ENCODE measurements around the gene GLT8D2. TPM values are rescaled to one million over a fixed set of nuclear protein-coding genes. Genes with fewer than 3 reads are reported as not detected.

Gene GLT8D2
- total RNA-seq, 1 donor from 2014 or later: 0.46 TPM

DNA sequence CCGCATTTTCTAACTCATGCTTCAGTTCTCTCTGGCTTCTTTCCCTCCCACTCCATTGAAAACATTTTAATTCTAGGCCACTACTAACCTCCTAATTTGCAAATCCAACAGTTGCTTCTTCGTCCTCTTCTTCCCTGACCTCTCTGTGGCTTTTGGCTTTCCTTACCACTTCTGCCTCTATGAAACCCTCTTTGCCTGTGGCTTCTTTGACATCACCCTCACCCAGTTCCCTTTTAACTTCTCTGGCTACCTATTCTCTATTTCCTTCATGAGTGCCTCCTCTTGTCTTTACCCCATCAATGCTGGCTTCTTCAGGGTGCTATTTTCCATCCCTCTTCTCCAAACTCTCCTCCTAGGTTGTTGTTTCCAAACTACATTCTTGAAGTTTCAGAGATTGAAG, 10.0 kb upstream of the GLT8D2 start:
- H3K36me3 Mint-ChIP-seq (ENCODE audit: insufficient read depth): no peaks in the 10 kb centered on the region
- H3K27me3 Mint-ChIP-seq: peaks cover 16% of the 10 kb centered on the region
- H3K4me1 Mint-ChIP-seq (ENCODE audit: low read depth): peaks cover 3% of the 10 kb centered on the region
- H3K4me3 Mint-ChIP-seq (ENCODE audit: low read depth): no peak overlapping the region
- TF ChIP-seq, protein P1, sequence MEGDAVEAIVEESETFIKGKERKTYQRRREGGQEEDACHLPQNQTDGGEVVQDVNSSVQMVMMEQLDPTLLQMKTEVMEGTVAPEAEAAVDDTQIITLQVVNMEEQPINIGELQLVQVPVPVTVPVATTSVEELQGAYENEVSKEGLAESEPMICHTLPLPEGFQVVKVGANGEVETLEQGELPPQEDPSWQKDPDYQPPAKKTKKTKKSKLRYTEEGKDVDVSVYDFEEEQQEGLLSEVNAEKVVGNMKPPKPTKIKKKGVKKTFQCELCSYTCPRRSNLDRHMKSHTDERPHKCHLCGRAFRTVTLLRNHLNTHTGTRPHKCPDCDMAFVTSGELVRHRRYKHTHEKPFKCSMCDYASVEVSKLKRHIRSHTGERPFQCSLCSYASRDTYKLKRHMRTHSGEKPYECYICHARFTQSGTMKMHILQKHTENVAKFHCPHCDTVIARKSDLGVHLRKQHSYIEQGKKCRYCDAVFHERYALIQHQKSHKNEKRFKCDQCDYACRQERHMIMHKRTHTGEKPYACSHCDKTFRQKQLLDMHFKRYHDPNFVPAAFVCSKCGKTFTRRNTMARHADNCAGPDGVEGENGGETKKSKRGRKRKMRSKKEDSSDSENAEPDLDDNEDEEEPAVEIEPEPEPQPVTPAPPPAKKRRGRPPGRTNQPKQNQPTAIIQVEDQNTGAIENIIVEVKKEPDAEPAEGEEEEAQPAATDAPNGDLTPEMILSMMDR (IDR thresholded peaks at IDR 0.05; ENCODE audit: unreplicated experiment): no peak
- no peaks in the 10 kb centered on the region for H3K9me3 Mint-ChIP-seq (ENCODE audit: low read depth)
- DNase-seq (ENCODE audit: low spot score, unreplicated experiment): no peak
- H3K27ac Mint-ChIP-seq: no peak overlapping the region

DNA sequence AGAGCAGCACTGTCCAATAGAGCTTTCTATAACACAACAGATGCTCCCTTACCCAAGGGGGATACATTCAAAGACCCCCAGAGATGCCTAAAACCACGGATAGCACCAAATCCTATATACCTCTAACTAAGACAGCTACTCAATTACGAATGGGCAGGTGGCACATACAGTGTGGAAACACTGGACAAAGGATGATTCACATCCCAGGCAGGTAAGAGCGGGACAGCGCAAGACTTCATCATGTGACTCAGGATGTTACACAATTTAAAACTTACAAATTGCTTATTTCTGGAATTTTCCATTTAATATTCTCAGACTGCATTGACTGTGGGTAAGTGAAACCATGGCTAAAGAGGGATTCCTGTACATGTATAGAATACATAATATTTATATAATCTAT, 8.8 kb upstream of the GLT8D2 start:
- Mint-ChIP-seq H3K27ac (no peak overlapping the region), H3K4me3 (ENCODE audit: low read depth) (no peak overlapping the region), H3K36me3 (ENCODE audit: insufficient read depth) (no peaks in the 10 kb centered on the region), H3K9me3 (ENCODE audit: low read depth) (no peaks in the 10 kb centered on the region), H3K4me1 (ENCODE audit: low read depth) (peaks cover 3% of the 10 kb centered on the region), H3K27me3 (peaks cover 16% of the 10 kb centered on the region)
- TF ChIP-seq, protein P1 (IDR thresholded peaks at IDR 0.05; ENCODE audit: unreplicated experiment): no peak
- no peak for DNase-seq (ENCODE audit: low spot score, unreplicated experiment)

DNA sequence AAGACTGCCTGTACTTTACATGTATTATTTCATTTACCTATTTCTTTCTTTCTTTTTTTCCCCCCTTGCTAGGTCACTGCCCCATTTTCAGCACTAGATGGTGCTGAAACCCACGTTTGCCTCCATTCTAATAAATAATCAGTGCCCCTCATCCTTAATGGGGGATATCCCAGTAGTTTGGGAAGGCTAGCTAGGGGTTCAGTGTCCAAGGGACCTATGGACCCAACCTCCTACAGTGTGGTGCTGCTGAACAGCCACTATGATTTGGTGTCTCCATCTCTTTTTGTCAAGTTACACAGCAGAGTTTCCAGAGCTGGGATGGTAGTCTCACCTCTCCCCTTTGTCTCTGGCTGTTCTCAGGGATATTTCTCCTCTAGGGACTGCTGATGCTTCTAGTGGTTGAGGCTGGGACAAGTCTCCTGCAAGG, 7.8 kb upstream of the GLT8D2 start:
- DNase-seq (ENCODE audit: low spot score, unreplicated experiment): no peak
- Mint-ChIP-seq H3K4me3 (ENCODE audit: low read depth) (no peak overlapping the region), H3K9me3 (ENCODE audit: low read depth) (no peaks in the 10 kb centered on the region), H3K27ac (peak overlapping the region; percentile 57), H3K27me3 (peaks cover 21% of the 10 kb centered on the region), H3K36me3 (ENCODE audit: insufficient read depth) (no peaks in the 10 kb centered on the region), H3K4me1 (ENCODE audit: low read depth) (no peaks in the 10 kb centered on the region)
- TF ChIP-seq, protein P1 (IDR thresholded peaks at IDR 0.05; ENCODE audit: unreplicated experiment): peak; percentile 65

DNA sequence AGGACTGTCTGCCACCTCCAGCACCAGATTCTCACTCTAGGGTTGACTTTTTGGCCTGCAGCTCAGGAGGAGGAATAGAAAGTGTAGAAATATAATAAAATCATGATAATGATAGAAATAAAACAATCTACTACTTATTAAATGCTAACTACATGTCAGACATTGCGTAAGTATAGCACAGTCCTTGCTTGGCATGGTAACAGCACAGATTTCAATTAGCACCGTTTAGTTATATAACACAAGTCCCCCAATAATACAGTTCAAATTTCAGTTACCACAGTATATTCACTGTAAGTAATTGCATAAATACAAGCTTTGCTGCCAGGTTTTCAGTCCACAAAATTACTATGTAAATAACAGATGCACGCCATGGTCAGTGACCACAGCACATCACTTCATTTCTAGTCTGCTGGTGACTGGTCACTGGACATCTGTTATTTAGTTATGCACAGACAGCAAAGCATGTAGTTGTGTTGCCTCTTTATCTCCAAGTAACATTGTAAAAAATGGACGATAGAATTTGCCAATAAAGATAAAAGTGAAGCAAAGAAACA, 6.5 kb upstream of the GLT8D2 start:
- DNase-seq (ENCODE audit: low spot score, unreplicated experiment): no peak
- no peaks in the 10 kb centered on the region for H3K36me3 Mint-ChIP-seq (ENCODE audit: insufficient read depth)
- no peak overlapping the region for H3K4me3 Mint-ChIP-seq (ENCODE audit: low read depth)
- H3K4me1 Mint-ChIP-seq (ENCODE audit: low read depth): no peaks in the 10 kb centered on the region
- H3K27me3 Mint-ChIP-seq: peaks cover 28% of the 10 kb centered on the region
- H3K27ac Mint-ChIP-seq: no peak overlapping the region
- TF ChIP-seq, protein P1 (IDR thresholded peaks at IDR 0.05; ENCODE audit: unreplicated experiment): no peak
- H3K9me3 Mint-ChIP-seq (ENCODE audit: low read depth): no peaks in the 10 kb centered on the region

DNA sequence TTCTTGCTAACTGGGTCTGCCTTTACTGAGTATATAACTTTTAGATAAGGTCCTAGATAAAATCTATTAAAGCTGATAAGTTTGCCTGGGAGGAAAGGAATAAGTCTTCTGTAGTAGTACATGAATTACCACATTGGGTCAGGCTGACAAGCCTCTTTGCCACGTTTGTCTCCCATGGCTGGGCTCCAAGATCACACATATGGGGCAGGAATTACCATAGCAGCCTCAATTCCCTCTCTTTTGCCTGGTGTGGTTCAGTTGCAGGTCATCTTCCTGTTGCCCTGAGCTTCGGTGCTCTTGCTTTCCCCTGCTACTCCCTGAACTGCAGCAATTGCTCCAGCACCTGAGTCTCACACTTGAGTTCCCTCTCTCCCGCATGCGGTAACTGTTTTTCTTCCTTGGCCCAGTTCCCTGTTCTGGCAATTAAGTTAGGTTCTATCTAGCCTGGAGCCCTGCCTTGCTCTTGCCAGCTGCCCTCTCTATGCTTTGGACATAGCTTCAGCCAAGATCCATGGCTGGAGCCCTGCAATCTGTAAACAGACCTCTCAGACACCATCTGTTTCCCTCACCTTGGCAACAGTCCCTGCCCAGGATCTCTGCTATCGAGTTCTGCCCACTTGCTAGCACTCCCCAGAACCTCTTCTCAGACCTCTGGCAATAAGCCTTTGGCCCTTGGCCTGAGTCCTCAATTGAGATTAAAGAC, 5.8 kb upstream of the GLT8D2 start:
- DNase-seq (ENCODE audit: low spot score, unreplicated experiment): no peak
- Mint-ChIP-seq H3K27ac (no peak overlapping the region), H3K4me3 (ENCODE audit: low read depth) (no peak overlapping the region), H3K9me3 (ENCODE audit: low read depth) (no peaks in the 10 kb centered on the region), H3K36me3 (ENCODE audit: insufficient read depth) (no peaks in the 10 kb centered on the region), H3K27me3 (peaks cover 30% of the 10 kb centered on the region), H3K4me1 (ENCODE audit: low read depth) (no peaks in the 10 kb centered on the region)
- TF ChIP-seq, protein P1 (IDR thresholded peaks at IDR 0.05; ENCODE audit: unreplicated experiment): no peak

All from progenitor cell of endocrine pancreas (in vitro differentiated cells).